Activated CD8-positive, alpha-beta memory T cell treated with anti-CD3 and anti-CD28 coated beads for 4 hours (primary cell): ENCODE measurements around the gene SUMF1.

Experiments
- DNase-seq, 2 donors: peaks; one replicate each; pipeline ENCODE4 v3.0.0-alpha.2; 2020; ENCODE audit warnings: low read depth in 2 of 2

SUMF1 gene

GRCh38 chr3:4497843-4498324, 30.8 kb upstream of the SUMF1 start:
- DNase-seq: no peak

GRCh38 chr3:4497005-4497692, 30.1 kb upstream of the SUMF1 start:
- DNase-seq: no peak

DNA sequence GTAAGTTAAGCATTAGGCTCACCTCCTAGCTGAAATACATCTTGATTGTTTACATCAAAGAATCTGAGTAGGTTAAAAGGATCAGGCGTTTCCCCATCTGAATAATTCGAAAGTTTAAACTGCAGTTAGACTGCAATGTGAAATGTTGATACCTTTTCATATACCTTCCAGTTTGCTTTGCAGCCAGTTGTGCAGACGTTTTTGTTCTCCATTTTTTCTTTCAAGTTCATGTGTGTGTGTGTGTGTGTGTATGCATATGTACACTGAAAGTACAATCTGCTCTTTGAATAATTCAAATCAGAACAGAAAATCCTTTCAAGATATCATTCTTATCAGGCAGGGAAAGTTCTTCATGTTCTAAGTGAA, 29.0 kb upstream of the SUMF1 start:
- DNase-seq: no peak

DNA sequence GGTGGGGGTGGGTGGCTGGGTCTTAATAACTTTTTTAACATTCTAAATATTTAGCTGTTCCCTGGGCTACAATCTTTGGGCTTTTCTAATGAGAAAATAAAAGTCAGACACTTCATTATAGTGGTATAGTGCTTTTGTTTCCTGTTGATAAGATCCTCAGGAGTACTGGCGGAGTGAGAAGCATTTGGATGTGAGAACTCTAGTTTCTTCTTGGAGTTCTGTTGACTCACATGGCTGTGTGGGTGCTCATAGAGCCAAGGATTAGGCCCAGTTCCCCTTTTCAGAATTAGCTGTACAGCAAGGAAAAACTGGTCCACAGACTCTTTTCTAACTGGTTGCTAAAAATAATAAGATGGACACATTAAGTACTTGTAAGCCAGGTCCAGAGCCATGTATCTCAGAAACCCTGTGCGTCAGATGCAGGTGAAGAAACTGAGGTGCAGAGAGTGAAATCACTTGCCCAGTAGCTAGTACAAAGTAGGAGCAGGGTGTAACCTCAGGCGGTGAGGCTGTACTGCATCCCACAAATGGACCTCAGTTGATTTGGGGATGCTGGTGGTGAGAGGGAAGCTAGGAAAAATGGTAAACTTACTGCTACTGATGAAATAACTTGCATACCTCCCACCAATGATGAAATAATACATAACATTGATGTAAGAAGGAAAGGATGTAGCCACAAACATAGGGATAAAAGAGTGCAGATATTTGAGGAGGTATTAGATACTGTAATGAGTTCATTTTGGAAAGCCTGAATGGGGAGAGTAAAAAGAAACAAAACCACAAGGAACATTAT, 28.4 kb upstream of the SUMF1 start:
- no peak for DNase-seq

- no peak for DNase-seq
Measured at GRCh38 chr3:4494895-4495264, 27.8 kb upstream of the SUMF1 start.

- no peak for DNase-seq
Measured at GRCh38 chr3:4493941-4494894, 27.1 kb upstream of the SUMF1 start.

GRCh38 chr3:4493014-4493940, 26.2 kb upstream of the SUMF1 start, which contains the start of gene ITPR1:
ITPR1 (plus strand) TSS chr3:4493348; CDS start chr3:4516492, 23,144 bp downstream.
- DNase-seq: peak; percentile 92 to 99

DNA sequence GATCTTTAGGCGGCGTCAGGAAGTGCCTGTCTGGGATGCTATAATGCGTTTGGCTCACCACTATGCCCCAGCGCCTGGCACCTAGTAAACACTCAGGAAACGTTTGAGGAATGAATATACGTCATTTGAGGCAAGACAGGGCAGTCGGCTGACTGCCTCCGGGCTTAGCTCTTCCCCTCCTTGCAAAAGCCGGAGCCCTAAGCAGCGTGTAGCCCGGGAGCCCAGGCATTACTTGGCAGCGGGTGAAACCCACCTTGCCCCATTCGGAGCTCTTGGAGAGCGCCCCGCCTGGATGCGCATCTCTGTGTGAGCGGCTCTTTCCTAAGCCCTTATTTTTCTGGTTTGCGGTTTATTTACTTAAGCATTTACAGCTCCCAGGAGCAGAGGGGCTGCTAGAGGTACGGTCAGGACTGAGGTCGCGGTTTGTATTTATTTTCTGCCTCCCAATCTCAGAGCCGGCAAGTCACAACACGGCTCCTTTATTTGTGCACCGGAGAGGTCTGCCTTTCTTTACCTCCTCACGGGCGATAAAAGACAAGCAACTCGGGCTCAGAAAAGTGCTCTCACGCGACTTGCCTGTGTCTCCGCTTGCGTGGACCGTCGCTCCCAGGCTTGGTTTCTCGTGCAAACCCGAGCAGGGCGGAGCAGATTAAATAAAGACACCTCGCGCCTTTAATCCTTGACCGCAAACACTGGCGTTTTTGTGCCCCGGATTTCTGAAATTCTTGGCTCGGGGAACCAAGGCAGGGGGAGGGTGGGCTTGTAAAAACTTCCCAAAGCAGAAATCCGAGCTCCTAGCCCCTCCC, 25.3 kb upstream of the SUMF1 start:
- DNase-seq: peak in 1 of 2 donors; percentile 10

- no peak for DNase-seq
Measured at GRCh38 chr3:4491855-4492207, 24.8 kb upstream of the SUMF1 start.

- no peak for DNase-seq
Measured at GRCh38 chr3:4478261-4478660, 11.2 kb upstream of the SUMF1 start.

GRCh38 chr3:4476496-4476895, 9.4 kb upstream of the SUMF1 start:
- DNase-seq: no peak

DNA sequence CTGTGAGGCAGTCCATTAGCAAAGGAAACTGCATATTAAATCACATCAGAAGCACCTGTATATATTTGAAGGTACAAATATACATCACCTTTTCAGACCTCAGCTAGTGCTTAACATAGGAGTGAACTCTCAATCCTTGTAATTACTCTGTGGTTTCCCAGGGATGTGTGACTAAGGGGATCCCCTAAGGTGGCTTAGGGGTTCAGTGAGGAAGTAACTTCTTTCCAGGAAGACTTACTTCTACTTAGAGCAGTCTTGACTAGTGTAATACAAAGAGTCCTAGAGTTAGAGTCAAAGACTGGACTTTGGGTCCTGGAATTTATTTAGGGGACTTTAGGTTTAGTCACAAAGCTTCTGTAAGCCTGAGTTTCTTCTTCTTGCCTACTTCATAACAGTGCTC, 8.7 kb upstream of the SUMF1 start:
- DNase-seq: no peak

GRCh38 chr3:4474683-4475490, 7.8 kb upstream of the SUMF1 start:
- DNase-seq: no peak

DNA sequence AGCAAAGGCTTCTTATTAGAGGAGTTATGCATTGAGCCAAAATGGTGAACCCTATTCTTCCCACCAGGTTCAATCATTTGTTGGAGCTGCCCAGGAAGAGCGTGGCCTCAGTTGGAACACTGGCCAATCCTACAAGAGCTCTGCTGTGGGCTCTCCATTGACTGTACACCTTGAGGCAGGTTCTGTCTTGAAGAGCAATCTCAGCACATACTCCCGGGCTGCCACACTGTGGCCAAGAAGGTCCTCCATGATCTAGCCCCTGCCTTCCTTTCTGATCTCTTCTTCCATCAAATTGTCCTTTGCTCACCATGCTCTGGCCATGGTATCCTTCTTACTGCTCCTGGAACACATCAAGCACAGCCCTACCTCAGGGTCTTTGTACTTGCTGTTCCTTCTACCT, 5.7 kb upstream of the SUMF1 start:
- no peak for DNase-seq

DNA sequence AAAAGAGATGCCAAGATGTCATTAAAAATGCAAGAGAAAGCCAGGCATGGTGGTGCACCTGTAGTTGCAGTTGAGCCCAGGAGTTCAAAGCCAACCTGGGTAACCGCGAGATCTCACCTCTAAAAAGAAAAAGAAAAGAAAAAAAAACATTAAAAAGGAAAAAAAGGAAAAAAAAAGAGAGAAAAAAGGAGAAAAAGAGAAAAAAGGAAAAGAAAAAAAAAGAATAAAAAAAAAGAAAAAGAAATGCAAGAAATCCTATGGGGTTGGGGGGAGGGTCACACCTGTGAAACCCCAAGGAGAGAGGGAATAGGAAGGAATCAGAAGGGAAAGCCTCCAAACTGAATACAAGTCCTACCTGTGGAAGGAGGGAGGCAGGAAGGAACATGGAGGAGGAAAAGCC, 5.2 kb upstream of the SUMF1 start:
- DNase-seq: no peak

- DNase-seq: no peak
Measured at GRCh38 chr3:4471907-4472306, 4.8 kb upstream of the SUMF1 start.

DNA sequence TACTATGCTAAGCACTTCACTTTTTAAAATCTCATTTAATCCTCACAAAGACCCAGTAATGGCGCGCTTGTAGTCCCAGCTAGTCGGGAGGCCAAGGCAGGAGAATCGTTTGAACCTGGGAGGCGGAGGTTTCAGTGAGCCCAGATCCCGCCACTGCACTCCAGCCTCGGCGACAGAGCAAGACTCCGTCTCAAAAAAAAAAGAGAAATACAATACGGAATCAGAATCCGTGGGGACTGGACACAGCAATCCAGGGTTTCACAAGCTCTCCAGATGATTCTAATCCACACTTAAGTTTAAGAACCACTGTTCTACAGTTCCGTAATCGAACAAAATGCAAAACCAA, 426 bp upstream of the SUMF1 start:
- no peak for DNase-seq

DNA sequence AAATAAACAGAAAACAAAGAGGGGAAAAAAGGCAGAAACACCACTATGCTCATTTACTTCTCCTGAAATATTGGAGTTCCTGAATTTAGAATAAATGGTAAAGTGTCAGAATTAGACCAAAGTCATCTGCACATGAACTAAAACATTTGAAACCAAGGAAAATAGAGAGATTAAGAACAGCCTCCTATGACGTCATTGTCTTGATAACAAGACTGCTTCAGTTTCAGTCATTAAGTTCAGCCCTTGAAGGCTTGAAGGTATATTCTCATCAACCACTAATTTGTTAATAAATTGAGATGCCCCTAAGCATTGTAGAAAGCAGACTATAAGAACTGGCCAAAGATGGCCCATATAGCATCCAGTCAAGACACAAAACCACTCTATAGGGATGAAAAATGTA, 2.5 kb downstream of the SUMF1 start:
- no peak for DNase-seq

DNA sequence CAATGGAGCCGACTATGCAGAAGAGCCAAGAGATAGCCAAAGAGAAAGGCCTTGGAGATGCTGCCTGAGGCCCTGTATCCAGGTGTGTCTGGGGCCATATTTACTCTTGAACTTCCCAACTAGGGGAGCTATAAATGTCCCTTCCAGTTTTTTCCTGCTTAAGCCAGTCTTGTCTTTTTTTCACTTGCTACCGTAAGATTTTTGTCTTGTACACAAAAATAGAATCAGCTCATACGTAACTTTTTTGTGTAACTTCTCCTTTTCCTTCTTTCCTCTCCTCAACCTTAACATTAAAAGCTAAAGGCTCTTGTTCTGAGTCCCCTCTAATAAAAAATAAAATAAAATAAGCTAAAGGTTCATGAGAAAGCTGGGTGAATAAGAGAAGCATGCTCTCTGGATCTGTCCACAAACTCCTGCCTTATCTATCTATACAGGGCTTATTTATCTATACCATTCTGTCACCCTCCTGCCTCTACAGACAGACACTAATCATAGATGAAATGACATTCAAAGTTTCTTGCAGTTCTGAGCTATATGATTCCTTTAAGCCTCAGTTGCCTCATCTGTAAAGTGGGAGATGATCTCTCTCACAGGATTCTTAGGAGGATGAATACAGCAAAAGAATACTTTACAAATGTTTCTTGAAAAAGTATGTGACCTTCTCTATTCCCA, 4.6 kb downstream of the SUMF1 start:
- DNase-seq: no peak
